ENCODE data around the gene NRN1L.

NRN1L gene

DNA sequence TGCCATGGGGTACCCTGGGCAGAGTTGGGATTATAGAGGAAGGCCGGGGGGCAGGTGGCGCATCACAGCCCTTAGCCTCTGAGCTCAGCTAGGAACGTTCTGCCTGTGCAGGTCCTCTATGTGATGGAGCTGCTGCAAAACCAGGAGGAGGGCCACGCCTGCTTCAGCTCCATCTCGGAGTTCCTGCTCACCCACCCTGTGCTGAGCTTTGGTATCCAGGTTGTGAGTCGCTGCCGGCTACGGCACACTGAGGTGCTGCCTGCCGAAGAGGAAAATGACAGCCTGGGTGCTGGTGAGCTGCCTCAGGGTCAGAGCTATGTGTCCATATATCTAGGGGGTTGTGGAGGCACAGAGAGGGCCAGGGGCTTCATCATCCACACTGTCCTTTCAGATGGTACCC, 5.8 kb upstream of the NRN1L start:
- TF ChIP-seq, protein P1, sequence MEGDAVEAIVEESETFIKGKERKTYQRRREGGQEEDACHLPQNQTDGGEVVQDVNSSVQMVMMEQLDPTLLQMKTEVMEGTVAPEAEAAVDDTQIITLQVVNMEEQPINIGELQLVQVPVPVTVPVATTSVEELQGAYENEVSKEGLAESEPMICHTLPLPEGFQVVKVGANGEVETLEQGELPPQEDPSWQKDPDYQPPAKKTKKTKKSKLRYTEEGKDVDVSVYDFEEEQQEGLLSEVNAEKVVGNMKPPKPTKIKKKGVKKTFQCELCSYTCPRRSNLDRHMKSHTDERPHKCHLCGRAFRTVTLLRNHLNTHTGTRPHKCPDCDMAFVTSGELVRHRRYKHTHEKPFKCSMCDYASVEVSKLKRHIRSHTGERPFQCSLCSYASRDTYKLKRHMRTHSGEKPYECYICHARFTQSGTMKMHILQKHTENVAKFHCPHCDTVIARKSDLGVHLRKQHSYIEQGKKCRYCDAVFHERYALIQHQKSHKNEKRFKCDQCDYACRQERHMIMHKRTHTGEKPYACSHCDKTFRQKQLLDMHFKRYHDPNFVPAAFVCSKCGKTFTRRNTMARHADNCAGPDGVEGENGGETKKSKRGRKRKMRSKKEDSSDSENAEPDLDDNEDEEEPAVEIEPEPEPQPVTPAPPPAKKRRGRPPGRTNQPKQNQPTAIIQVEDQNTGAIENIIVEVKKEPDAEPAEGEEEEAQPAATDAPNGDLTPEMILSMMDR (IDR thresholded peaks at IDR 0.05; ENCODE audit: low read depth, low read length): no peak
- DNase-seq (ENCODE audit: extremely low read depth, low read depth): no peak

DNA sequence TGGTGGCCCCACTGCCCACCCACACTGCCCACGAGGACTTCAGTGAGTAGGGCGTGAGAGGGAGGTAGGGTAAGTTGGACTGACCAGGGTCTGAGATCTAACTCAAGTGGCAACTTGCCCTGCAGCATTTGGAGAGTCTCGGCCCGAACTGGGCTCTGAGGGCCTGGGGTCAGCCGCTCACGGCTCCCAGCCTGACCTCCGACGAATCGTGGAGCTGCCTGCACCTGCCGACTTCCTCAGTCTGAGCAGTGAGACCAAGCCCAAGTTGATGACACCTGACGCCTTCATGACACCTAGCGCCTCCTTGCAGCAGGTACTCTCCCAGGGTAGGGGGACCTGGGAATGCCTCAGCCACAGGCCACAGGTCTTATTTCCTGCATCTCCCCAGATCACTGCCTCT, 5.2 kb upstream of the NRN1L start:
- no peak for DNase-seq (ENCODE audit: extremely low read depth, low read depth)
- TF ChIP-seq, protein P1 (IDR thresholded peaks at IDR 0.05; ENCODE audit: low read depth, low read length): no peak

DNA sequence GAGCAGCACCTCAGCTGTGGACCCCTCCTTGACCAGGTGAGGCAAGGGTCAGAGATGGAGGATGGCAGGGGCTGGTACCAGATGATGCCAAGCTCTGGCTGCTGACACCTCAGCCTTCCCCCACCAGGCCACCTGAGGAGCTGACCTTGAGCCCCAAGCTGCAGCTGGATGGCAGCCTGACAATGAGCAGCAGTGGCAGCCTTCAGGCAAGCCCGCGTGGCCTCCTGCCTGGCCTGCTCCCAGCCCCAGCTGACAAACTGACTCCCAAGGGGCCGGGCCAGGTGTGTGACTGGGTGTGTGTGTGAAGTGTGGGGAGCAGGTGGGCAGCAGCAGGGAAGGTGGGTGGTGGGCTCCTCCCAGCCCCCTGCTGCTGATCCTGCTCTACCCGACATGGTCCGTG, 4.7 kb upstream of the NRN1L start:
- no peak for DNase-seq (ENCODE audit: extremely low read depth, low read depth)
- TF ChIP-seq, protein P1 (IDR thresholded peaks at IDR 0.05; ENCODE audit: low read depth, low read length): no peak

DNA sequence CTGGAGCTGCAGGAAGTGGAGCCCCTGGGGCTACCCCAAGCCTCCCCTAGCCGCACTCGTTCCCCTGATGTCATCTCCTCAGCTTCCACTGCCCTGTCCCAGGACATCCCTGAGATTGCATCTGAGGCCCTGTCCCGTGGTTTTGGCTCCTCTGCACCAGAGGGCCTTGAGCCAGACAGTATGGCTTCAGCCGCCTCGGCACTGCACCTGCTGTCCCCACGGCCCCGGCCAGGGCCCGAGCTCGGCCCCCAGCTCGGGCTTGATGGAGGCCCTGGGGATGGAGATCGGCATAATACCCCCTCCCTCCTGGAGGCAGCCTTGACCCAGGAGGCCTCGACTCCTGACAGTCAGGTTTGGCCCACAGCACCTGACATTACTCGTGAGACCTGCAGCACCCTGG, 4.1 kb upstream of the NRN1L start:
- TF ChIP-seq, protein P1 (IDR thresholded peaks at IDR 0.05; ENCODE audit: low read depth, low read length): no peak
- DNase-seq (ENCODE audit: extremely low read depth, low read depth): no peak

DNA sequence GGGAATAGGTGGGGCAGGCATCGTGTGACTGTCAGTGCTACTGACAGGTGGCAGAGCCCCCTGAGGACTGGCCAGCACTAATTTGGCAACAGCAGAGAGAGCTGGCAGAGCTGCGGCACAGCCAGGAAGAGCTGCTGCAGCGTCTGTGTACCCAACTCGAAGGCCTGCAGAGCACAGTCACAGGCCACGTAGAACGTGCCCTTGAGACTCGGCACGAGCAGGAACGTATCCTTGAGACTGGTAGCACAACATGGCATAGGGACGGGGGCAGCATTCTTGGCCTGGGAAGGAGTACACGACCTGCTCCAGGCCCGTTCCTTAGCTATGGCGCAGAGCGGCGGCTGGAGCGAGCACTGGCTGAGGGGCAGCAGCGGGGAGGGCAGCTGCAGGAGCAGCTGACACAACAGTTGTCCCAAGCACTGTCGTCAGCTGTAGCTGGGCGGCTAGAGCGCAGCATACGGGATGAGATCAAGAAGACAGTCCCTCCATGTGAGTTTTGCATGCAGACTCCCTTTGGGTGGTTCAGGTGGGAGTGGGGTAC, 3.0 kb upstream of the NRN1L start:
- TF ChIP-seq, protein P1 (IDR thresholded peaks at IDR 0.05; ENCODE audit: low read depth, low read length): no peak
- DNase-seq (ENCODE audit: extremely low read depth, low read depth): no peak

DNA sequence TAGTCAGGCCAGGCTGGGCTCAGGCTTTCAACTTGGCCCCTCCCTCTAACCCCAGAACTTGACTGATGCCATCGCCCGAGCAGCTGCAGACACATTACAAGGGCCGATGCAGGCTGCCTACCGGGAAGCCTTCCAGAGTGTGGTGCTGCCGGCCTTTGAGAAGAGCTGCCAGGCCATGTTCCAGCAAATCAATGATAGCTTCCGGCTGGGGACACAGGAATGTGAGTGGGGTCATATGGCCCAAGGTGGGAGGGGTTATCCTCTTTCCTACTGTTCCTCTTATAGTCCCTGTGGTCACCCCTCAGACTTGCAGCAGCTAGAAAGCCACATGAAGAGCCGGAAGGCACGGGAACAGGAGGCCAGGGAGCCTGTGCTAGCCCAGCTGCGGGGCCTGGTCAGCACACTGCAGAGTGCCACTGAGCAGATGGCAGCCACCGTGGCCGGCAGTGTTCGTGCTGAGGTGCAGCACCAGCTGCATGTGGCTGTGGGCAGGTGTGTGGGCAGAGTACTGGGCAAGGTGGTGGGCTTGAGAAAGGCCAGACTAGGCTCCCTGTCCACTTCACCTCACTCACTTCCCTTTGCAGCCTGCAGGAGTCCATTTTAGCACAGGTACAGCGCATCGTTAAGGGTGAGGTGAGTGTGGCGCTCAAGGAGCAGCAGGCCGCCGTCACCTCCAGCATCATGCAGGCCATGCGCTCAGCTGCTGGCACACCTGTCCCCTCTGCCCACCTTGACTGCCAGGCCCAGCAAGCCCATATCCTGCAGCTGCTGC, 2.1 kb upstream of the NRN1L start:
- no peak for DNase-seq (ENCODE audit: extremely low read depth, low read depth)
- TF ChIP-seq, protein P1 (IDR thresholded peaks at IDR 0.05; ENCODE audit: low read depth, low read length): no peak

DNA sequence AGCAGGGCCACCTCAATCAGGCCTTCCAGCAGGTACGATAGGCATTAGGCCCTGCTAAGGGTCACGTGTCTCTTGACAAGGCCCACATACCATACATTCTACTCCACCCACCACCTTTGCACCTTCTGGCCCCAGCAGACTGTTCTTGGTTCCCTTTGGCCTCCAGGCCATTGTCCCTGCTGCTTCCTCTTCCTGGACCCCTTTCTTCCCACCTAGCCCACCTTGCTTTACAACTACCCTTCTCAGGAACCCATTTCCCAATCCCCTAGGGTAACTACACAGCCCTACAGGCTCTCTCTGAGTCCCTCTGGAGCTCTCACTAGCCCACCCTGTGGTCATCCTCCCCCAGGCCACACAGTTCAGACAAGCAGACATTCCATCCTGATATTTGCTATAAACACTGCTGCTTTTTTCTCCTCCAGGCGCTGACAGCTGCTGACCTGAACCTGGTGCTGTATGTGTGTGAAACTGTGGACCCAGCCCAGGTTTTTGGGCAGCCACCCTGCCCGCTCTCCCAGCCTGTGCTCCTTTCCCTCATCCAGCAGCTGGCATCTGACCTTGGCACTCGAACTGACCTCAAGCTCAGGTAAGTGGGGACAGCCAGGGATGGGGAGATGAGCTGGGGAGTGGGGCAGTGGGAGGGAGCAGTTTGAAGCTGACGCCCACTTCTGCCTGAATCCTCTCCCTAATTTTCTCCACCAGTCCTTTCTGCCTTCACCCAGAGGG, 1.4 kb upstream of the NRN1L start:
- DNase-seq (ENCODE audit: extremely low read depth, low read depth): no peak
- TF ChIP-seq, protein P1 (IDR thresholded peaks at IDR 0.05; ENCODE audit: low read depth, low read length): no peak

Data from AG09319 (cell line).